ENCODE results near the gene NTM. TPM values are rescaled to one million over a fixed set of nuclear protein-coding genes. Genes with fewer than 3 reads are reported as not detected.
"Not testable (repeated sequence)": the region's sequence is repeated elsewhere in the genome, so short reads cannot be mapped to it uniquely, and the experiment has no call there.

Gene NTM
- total RNA-seq, 1 donor from 2014 or later: 4.3 TPM

GRCh38 chr11:131675121-131675888 lies 304.9 kb downstream of the NTM start:
- Mint-ChIP-seq H3K9me3 (ENCODE audit: low read depth) (no peaks in the 10 kb centered on the region), H3K4me3 (ENCODE audit: low read depth) (no peak overlapping the region), H3K27ac (no peak overlapping the region), H3K36me3 (ENCODE audit: insufficient read depth) (no peaks in the 10 kb centered on the region), H3K4me1 (ENCODE audit: low read depth) (no peaks in the 10 kb centered on the region), H3K27me3 (peaks cover 47% of the 10 kb centered on the region)
- TF ChIP-seq CTCF (IDR thresholded peaks at IDR 0.05; ENCODE audit: unreplicated experiment): no peak
- DNase-seq (ENCODE audit: low spot score, unreplicated experiment): no peak

- H3K36me3 Mint-ChIP-seq (ENCODE audit: insufficient read depth): no peaks in the 10 kb centered on the region
- peaks cover 44% of the 10 kb centered on the region for H3K27me3 Mint-ChIP-seq
- no peak for DNase-seq (ENCODE audit: low spot score, unreplicated experiment)
- H3K27ac Mint-ChIP-seq: no peak overlapping the region
- H3K4me1 Mint-ChIP-seq (ENCODE audit: low read depth): no peaks in the 10 kb centered on the region
- no peak for TF ChIP-seq CTCF (IDR thresholded peaks at IDR 0.05; ENCODE audit: unreplicated experiment)
- H3K4me3 Mint-ChIP-seq (ENCODE audit: low read depth): no peak overlapping the region
- H3K9me3 Mint-ChIP-seq (ENCODE audit: low read depth): no peaks in the 10 kb centered on the region
Measured at GRCh38 chr11:131677828-131678470, 307.5 kb downstream of the NTM start.

GRCh38 chr11:131678658-131679340 lies 308.4 kb downstream of the NTM start:
- Mint-ChIP-seq H3K4me3 (ENCODE audit: low read depth) (no peak overlapping the region), H3K4me1 (ENCODE audit: low read depth) (no peaks in the 10 kb centered on the region), H3K27ac (no peak overlapping the region)

GRCh38 chr11:131680448-131680847 lies 310.0 kb downstream of the NTM start:
- H3K27ac Mint-ChIP-seq; H3K36me3 Mint-ChIP-seq (ENCODE audit: insufficient read depth); H3K4me3 Mint-ChIP-seq (ENCODE audit: low read depth); H3K4me1 Mint-ChIP-seq (ENCODE audit: low read depth); DNase-seq (ENCODE audit: low spot score, unreplicated experiment); H3K9me3 Mint-ChIP-seq (ENCODE audit: low read depth): not testable (repeated sequence)
- peaks cover 39% of the 10 kb centered on the region for H3K27me3 Mint-ChIP-seq

More at GRCh38 chr11:131678658-131679340, 308.4 kb downstream of the NTM start:
- TF ChIP-seq CTCF (IDR thresholded peaks at IDR 0.05; ENCODE audit: unreplicated experiment): no peak
- Mint-ChIP-seq H3K36me3 (ENCODE audit: insufficient read depth) (no peaks in the 10 kb centered on the region), H3K27me3 (peaks cover 51% of the 10 kb centered on the region), H3K9me3 (ENCODE audit: low read depth) (no peaks in the 10 kb centered on the region)
- DNase-seq (ENCODE audit: low spot score, unreplicated experiment): no peak

- peaks cover 30% of the 10 kb centered on the region for H3K27me3 Mint-ChIP-seq
Measured at GRCh38 chr11:131681920-131682319, 311.5 kb downstream of the NTM start.

More at GRCh38 chr11:131681920-131682319, 311.5 kb downstream of the NTM start:
- Mint-ChIP-seq H3K9me3 (ENCODE audit: low read depth) (no peaks in the 10 kb centered on the region), H3K4me1 (ENCODE audit: low read depth) (no peaks in the 10 kb centered on the region), H3K36me3 (ENCODE audit: insufficient read depth) (no peaks in the 10 kb centered on the region), H3K4me3 (ENCODE audit: low read depth) (no peak overlapping the region), H3K27ac (no peak overlapping the region)
- no peak for TF ChIP-seq CTCF (IDR thresholded peaks at IDR 0.05; ENCODE audit: unreplicated experiment)
- no peak for DNase-seq (ENCODE audit: low spot score, unreplicated experiment)
